Measurements from ENCODE around the gene FGF18.
A peak's percentile ranks its signal among the peaks of the same experiment; 100 is the strongest.
"Not testable (repeated sequence)": the region's sequence is repeated elsewhere in the genome, so short reads cannot be mapped to it uniquely, and the experiment has no call there.

Gene FGF18, protein sequence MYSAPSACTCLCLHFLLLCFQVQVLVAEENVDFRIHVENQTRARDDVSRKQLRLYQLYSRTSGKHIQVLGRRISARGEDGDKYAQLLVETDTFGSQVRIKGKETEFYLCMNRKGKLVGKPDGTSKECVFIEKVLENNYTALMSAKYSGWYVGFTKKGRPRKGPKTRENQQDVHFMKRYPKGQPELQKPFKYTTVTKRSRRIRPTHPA

DNA sequence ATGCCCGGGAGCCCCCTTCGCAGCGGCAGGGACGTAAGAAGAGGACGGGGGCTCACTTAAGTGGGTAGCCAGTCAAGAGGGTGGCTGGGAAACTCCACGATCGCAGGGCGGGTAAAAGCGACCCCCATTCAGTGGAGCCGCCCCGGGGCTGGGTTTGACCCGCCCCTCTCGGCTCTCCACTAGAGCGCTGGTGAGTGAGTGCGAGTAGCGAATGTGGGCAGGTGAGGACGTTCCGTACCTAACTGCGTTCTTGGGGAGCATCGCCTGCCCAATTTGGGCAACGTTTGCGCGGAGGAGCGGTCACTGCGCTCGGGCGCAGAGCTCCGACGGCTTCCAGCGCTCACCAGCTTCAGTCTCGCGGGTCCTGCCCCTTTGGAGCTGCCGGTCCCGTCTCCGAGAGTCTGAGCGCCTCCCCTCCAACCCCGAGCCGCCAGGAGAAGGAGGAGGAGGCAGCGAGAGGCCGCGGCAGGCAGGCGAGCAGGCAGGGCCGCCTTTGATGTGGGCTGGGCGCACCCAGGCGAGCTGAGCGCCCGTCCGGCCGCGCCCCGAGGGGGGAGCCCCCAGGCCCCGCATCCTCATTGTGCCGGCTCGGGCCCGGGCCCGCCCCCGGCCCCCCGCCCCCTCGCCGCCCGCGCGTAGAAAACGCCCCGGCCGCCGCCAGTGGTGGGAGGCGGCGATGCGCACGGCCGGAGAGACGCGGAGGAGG, at the start of gene FGF18:
FGF18 (plus strand) TSS at position 666 of the 706 bp plus-strand sequence. CDS start 553 bp downstream, outside the sequence.
- DNase-seq, result peak; percentile 84

DNA sequence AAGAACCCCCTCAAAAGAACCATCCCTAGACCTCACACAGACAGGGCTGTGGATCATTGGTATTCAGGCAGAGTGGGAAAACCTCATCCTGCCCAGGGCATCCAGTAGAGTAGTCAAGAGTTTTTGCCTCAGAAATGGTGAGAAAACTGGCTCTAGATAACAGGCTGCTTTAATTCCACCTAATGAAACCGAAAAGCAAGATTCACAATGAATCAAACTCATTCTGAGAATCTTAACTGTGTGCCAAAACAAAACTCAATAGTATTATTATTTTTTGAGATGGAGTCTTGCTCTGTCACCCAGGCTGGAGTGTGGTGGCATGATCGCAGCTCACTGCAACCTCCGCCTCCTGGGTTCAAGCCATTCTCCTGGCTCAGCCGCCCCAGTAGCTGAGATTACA, 49.5 kb upstream of the FGF18 start:
- DNase-seq, result no peak

DNA sequence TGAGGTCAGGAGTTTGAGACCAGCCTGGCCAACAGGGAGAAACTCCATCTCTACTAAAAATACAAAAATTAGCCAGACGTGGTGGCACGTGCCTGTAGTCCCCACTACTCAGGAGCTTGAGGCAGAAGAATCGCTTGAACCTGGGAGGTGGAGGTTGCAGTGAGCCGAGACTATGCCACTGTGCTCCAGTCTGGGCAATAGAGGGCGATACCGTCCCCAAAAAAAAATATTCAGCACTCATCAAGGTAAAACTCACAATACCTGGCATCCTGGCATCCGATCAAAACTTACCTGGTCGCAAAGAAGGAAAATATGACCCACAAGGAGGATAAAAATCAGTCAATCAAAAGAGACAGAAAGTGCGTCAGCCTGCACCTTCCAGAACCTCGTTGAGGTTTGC, 48.6 kb upstream of the FGF18 start:
- DNase-seq, result not testable (repeated sequence)

DNA sequence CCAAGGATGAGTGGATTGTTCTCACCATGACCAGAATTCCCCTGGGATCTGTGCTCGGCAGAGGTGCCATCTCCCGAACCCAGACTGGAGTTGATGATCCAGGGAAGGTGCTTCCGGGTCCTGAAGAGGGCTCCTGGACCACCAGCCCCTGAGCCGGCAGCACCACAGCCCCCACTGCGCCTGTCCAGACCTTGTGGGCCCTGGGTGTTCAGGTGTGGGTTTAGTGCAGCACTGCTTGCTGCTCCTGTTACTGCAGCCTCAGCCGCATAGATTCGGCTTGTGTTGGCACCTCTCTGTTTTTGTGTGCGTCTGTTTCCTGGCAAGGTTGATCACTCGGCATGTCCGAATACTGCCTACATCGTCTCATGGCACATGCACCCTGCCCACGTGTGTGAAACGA, 48.1 kb upstream of the FGF18 start:
- no peak for DNase-seq

DNA sequence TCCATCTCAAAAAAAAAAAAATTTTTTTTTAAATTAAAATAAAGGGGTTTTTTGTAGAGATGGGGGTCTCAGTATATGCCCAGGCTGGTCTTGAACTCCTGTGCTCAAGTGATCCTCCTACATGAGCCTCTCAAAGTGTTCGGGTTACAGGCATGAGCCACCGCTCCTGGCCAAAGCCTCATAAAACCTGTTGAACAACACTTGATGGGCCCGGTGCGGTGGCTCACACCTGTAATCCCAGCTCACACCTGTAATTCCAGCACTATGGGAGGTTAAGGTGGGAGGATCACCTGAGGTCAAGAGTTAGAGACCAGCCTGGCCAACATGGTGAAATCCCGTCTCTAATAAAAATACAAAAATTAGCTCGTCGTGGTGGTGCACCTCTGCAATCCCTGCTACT, 39.5 kb upstream of the FGF18 start:
- DNase-seq, result no peak

DNA sequence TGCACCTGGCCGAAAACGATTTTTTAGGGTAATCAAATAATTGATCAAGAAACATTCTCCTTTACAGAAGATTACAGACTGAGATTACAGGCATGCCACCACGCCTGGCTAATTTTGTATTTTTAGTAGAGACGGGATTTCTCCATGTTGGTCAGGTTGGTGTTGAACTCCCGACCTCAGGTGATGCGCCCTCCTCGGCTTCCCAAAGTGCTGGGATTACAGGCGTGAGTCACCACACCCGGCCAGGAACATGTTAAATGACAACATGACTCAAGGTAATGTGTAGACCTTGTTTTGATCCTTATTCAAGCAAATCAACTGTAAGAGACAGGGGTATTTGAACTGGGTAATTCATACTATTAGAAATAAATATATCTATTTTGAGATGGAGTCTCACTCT, 35.0 kb upstream of the FGF18 start:
- not testable (repeated sequence) for DNase-seq

DNA sequence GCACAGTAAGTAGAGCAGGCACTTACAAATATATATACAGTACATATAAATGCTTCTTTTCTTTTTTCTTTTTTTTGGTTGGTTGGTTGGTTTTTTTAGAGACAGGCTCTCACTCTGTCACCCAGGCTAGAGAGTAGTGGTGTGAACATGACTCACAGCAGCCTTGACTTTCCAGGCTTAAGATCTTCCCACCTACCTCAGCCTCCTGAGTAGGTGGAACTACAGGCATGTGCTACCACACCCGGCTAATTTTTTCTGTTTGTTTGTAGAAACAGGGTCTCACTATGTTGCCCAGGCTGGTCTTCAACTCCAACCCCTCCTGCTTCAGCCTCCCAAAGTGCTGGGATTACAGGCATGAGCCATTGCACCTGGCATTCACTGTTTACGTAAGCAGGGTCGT, 34.4 kb upstream of the FGF18 start:
- not testable (repeated sequence) for DNase-seq

DNA sequence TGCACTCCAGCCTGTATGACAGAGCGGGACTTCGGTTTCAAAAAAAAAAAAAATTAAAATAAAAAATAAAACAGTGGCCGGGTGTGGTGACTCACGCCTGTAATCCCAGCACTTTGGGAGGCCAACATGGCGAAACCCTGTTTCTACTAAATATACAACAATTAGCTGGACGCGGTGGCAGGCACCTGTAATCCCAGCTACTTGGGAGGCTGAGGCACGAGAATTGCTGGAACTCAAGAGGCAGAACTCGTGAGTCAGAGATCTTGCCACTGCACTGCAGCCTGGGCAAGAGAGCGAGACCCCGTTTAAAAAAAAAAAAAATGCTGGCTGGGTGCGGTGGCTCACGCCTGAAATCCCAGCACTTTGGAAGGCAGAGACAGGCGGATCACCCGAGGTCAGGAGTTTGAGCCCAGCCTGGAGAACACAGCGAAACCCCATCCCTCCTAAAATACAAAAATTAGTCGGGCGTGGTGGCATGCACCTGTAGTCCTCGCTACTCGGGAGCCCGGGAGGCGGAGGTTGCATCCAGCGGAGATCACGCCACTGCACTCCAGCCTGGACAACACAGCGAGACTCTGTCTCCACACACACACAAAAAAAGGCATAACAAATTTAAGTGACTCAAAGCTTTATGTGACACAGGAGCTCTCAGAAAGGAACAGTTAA, 33.3 kb upstream of the FGF18 start:
- no peak for DNase-seq

DNA sequence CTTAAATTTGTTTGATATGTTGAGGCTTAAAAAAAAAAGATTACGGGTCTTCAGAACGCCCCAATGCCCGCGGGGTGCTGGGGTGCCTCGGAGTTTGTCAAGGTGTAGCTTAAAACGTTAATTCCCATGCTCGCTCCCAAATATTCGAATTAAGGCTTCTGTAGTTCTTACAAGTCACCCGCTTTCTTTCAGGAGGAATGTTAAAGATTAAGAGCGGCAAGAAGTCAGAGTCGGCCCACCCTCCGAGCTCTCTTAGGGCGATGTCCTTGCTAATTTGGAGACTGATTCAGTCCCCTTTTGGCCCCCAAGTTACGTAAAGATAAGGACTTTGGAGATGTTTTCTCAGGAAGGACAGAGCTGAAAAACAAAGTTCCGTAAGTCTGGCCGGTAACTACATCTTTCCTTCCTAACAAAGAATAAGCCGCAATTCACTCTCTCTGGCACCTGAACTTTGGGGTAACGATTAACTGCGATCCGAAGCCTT, 32.5 kb upstream of the FGF18 start:
- peak; percentile 66 for DNase-seq

DNA sequence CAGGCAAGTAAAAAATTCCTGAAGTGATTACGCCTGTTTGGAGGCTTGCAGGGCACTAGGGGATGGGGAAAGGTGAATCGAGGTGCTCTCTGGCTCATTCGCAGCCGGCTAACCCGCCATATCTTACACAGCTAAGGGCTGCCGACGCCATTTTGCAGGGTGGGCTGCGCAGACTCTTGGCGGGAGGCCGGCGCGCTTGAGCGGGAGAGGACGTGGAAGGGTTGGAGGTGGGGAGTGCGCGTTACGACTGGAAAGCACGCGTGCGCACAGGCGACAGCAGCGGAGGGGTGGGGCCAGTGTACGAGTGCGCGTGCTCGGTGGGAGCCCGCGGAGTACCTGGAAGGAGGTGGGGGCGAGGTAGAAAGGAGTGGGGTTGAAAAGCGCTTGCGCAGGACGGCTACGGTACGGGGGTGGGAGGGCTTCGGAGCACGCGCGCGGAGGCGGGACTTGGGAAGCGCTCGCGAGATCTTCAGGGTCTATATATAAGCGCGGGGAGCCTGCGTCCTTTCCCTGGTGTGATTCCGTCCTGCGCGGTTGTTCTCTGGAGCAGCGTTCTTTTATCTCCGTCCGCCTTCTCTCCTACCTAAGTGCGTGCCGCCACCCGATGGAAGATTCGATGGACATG, 32.0 kb upstream of the FGF18 start, which contains the start of gene NPM1:
NPM1 (plus strand) TSS at position 505 of the 625 bp plus-strand sequence; CDS start at position 605, 100 bp downstream.
- DNase-seq, result peak; percentile 100

DNA sequence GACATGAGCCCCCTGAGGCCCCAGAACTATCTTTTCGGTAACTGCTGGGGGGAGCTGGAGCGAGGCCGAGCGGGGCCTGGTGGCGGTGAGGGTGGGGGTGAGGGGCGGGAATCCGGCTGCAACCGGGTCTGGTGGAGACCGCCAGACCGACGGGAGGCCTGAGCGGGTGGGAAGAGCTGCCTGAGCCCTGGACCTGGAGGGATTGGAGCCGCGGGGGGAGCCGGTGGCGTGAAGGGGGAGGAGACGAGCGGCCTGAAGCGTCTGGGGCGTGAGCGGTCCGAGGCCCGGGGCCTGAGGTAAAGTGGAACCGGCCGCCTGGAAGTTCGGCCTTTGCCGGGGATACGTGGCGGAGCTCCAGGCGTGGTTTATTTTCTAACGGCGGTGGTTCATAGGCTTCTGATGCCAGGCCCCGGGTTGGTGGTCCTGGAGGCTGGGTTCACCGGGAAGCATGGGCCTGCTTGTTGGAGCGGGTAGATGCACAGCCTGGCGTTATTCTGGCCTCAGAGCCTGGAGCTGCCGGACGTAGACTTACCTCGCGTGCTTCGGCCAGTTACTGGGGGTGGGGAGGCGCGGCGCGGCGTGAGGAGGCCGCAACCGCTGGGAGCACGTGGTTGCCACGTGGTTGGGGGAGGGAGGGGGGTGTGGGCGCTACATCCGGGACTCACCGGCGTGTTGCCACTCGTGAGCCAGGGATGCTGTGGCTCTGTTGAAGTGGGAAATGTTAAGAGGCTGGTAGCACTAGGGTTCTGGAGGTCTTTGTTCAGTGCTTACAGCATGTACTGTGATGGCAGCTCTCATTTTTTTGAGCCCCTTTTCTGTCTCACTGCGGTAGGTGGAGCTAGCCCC, 31.3 kb upstream of the FGF18 start:
- peak; percentile 92 for DNase-seq

DNA sequence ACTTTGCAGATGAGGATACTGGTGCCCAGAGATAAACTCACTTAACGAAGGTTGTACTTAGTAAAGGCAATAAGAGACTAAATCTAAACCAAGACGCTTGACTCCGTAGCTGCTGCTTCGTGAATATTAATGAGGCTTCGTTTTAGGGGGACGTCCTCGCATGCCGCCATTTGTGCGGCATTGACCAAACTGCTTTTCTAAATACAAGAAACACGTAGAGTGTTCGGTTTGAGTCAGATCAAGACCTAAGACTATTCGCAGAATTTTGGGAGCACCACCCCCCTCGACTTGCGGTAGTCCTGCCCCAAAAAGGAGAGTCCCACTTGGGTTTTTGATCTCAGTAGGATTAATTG, 30.7 kb upstream of the FGF18 start:
- no peak for DNase-seq

DNA sequence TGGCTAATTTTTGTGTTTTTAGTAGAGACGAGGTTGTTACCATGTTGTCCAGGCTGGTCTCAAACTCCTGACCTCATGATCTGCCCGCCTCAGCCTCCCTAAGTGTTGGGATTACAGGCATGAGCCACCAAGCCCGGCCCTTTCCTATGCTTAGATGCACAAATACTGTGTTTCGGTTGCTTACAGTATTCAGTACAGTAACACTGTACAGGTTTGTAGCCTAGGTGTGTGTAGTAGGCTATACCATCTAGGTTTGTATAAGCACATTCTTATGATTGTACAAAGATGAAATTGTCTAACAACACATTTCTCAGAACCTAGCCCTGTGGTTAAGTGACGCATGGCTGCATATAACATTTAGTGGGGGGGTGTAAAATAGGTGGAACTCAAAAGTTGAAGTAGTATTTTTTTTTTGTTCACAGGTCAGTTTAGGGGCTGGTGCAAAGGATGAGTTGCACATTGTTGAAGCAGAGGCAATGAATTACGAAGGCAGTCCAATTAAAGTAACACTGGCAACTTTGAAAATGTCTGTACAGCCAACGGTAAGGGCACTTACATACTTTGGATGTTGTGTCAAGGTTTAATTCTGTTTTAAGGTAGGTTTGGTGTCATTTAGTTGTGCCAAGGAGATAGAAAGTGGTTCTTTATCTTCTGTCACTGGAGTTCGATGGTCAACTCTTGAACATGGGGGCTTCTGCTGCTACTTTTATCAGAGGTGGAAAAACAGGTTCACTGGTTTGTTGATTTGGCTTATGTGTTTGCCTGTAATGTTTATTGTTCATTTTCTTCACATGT, 28.4 kb upstream of the FGF18 start:
- DNase-seq, result no peak

DNA sequence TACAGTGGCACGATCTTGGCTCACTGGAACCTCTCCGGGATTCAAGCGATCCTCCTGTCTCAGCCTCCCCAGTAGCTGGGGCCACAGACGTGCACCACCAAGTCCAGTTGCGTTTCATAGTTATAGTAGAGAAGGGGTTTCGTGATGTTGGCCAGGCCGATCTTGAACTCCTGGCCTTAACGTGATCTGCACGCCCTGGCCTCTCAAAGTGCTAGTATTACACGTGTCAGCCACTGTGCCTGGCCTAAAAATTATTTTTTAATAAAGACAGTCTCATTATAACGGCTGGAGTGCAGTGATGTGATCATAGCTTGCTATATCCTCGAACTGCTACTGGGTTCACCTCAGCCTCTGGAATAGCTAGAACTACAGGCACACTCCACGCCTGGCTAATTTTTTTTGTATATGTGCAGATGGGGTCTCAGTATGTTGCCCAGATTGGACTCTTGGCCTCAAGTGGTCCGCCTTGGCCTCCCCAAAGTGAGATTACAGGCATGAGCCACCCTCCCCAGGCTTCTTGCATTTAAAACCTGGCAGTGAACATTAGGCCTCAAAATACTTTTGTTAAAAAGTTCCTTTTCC, 27.4 kb upstream of the FGF18 start:
- no peak for DNase-seq

DNA sequence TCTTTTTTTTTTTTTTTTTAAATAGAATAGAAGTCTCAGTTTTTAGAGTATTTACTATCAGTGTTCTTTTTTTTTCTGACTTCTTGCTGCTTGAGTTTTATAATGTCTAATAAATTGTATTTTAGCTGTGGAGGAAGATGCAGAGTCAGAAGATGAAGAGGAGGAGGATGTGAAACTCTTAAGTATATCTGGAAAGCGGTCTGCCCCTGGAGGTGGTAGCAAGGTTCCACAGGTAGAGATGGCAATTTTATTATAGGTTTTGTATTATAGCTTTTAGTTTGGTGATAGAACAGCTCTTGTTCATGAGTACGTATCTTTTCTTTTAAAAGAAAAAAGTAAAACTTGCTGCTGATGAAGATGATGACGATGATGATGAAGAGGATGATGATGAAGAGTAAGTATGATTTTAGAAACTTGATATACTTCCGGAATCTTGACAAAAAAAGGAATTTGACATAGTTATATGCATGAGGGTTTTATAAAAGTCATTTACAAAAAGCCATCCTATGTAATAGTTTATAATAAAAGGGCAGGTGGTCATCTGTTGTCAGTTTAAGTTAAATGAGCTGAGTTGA, 26.8 kb upstream of the FGF18 start:
- DNase-seq, result no peak

DNA sequence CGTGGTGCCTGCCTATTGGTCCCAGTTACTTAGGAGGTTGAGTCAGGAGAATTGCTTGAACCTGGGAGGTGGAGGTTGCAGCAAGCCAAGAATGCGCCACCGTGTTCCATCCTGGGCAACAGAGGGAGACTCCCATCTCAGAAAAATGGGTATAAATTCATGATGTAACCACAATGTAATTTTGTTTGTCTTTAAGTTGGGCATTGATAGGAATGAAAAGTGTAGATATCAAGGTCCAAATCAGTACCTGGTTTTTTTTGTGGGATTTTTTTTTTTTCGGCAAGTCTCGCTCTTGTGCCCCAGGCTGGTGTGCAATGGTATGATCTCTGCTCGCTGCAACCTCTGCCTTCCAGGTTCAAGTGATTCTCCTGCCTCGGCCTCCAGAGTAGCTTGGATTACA, 24.4 kb upstream of the FGF18 start:
- DNase-seq, result no peak

DNA sequence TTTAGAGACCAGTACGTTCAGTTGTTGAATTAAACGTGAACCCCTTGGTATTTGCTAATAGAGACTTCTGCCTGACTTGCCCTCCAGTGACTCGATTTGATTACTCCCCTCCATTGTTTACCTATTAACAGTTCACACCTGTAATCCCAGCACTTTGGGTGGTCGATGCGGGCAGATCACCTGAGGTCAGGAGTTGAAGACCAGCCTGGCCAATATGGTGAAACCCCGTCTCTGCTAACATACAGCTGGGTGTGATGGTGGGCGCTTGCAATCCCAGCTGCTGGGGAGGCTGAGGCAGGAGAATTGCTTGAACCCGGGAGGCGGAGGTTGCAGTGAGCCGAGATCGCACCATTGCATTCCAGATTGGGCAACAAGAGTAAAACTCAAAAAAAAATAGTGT, 22.9 kb upstream of the FGF18 start:
- not testable (repeated sequence) for DNase-seq

DNA sequence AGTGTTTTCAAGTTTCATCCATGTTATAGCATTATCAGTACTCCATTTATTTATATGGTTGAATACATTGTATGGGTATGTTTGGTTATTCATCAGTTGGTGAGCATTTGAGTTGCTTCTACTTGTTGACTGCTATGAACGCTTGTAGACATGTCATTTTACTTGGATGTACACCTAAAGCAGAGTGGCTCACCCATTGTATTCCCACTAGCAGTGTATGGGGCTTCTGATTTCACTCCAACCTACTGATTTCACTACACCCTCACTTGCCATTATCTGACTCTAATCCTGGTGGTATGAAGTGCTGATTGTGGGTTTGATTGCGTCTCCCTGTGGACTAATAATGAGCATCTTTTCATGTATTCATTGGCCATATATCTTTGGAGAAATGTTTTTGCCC, 22.3 kb upstream of the FGF18 start:
- DNase-seq, result no peak

DNA sequence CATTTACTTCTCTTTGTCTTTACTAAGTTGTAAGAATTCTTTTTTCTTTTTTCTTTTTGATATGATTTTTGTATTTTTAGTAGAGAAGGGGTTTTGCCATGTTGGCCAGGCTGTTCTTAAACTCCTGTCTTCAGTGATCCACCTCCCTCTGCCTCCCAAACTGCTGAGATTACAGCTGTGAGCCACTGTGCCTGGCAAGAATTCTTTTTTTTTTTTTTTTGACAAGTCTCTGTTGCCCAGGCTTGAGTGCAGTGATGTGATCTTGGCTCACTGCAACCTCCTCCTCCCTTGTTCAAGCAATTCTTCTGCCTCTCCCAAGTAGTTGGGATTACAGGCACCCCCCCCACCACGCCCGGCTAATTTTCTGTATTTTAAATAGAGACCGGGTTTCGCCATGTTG, 21.8 kb upstream of the FGF18 start:
- DNase-seq, result no peak

DNA sequence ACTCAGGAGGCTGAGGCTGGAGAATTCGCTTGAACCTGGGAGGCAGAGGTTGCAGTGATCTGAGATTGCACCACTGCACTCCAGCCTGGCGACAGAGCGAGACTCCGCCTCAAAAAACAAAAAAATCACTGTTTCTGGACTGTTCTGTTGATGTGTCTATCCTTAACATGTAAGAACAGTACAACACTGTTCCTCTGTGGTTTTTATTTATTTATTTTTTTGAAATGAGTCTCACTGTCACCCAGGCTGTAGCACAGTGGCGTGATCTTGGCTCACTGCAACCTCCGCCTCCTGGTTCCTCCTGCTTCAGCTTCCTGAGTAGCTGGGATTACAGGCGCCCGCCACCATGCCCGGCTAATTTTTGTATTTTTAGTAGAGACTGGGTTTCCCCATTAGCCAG, 20.8 kb upstream of the FGF18 start:
- not testable (repeated sequence) for DNase-seq

DNA sequence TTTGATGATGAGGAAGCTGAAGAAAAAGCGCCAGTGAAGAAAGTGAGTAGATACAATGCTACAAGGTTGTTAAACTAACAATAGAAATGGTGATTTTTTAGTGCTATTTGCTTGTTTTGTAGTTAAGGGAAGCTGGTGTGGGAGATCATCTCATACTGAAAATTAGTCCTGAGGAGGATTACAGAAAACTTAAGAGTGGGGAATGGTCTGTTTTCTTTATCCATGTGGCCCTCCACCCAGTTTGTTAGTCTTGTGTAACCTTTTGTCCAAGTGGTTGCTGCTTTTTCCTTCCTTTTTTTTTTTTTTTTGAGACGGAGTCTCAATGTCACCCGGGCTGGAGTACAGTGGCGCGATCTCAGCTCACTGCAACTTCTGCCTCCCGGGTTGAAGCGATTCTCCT, 19.3 kb upstream of the FGF18 start:
- DNase-seq, result no peak
